ENCODE measurements around the gene DHX38.

Gene DHX38

GRCh38 chr16:72084445-72084844 lies 9.2 kb upstream of the DHX38 start:
- Histone ChIP-seq H3K36me3 (ENCODE audit: insufficient read depth, low read length) (peaks cover 41% of the 10 kb centered on the region), H3K4me3 (ENCODE audit: low read length) (no peak overlapping the region), H3K27ac (ENCODE audit: low read depth, low read length) (no peak overlapping the region), H3K27me3 (ENCODE audit: insufficient read depth, low read length) (no peaks in the 10 kb centered on the region), H3K4me1 (ENCODE audit: insufficient read depth, low read length) (no peaks in the 10 kb centered on the region), H3K9me3 (ENCODE audit: insufficient read depth, low read depth, low read length) (peaks cover 11% of the 10 kb centered on the region), H3K9ac (ENCODE audit: low read depth, low read length) (no peak overlapping the region)
- 97% methylated on average over 10 of the region's 10 CpGs for WGBS

GRCh38 chr16:72085002-72085401 lies 8.6 kb upstream of the DHX38 start:
- WGBS = 96% methylated on average over 2 of the region's 2 CpGs
- Histone ChIP-seq H3K27me3 (ENCODE audit: insufficient read depth, low read length) (no peaks in the 10 kb centered on the region), H3K4me3 (ENCODE audit: low read length) (no peak overlapping the region), H3K27ac (ENCODE audit: low read depth, low read length) (no peak overlapping the region), H3K36me3 (ENCODE audit: insufficient read depth, low read length) (peaks cover 47% of the 10 kb centered on the region), H3K9me3 (ENCODE audit: insufficient read depth, low read depth, low read length) (peaks cover 11% of the 10 kb centered on the region), H3K9ac (ENCODE audit: low read depth, low read length) (no peak overlapping the region), H3K4me1 (ENCODE audit: insufficient read depth, low read length) (no peaks in the 10 kb centered on the region)

DNA sequence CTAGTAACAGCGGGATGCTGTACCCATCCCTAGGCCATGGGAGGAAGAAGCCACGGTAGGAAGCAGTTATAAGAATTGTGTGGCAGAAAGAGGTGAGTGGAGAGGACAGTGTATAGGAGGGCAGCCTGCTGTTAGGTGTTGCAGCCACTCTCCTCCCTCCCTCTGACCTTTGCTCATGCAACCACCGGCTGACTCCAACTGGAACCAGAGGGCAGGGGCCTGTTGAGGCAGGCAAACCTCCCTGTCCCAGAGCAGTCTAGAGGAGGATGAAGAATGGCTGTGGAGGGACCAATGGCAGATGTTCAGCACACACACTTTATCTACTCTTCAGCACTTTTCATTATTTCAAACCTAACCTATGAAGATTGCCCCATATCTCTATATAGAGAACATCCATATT lies 2.4 kb upstream of the DHX38 start:
- Histone ChIP-seq H3K4me3 (ENCODE audit: low read length) (no peak overlapping the region), H3K4me1 (ENCODE audit: insufficient read depth, low read length) (peaks cover 9% of the 10 kb centered on the region; the same call in 1 of the 2 replicates), H3K27ac (ENCODE audit: low read depth, low read length) (no peak overlapping the region), H3K36me3 (ENCODE audit: insufficient read depth, low read length) (peaks cover 44% of the 10 kb centered on the region), H3K27me3 (ENCODE audit: insufficient read depth, low read length) (no peaks in the 10 kb centered on the region), H3K9ac (ENCODE audit: low read depth, low read length) (no peak overlapping the region; the same call in 1 of the 2 replicates), H3K9me3 (ENCODE audit: insufficient read depth, low read depth, low read length) (no peaks in the 10 kb centered on the region)
- 81% methylated on average over 3 of the region's 3 CpGs for WGBS

DNA sequence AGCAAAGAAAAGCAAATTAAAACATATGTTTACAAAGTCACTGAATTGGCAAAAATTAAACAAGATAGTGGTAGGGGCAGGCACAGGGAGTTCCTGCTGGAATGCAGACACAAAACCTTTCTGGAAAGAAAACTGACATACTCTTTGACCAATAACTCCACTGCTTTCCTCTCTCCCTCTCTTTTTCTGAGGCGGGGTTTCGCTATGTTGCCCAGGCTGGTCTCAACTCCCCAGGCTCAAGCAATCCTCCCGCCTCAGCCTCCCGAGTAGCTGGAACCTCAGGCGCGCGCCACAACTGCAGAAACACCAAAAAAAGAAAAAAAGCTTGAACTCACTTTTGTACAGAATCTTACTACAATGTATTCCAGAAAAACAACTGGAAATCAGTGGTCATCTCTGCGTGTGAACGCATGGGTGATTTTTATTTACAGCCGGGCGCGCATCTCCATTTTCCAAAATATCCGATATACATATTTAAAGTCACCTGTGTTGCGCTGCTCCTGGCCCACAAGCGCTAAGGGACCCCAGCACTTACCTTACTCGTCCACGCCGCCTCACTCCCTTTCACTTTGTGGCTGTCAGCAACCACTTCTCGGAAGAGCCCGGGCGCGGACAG lies 707 bp upstream of the DHX38 start:
- Histone ChIP-seq H3K9me3 (ENCODE audit: insufficient read depth, low read depth, low read length) (no peaks in the 10 kb centered on the region), H3K4me3 (ENCODE audit: low read length) (peak overlapping the region; percentile 89), H3K4me1 (ENCODE audit: insufficient read depth, low read length) (peaks cover 9% of the 10 kb centered on the region; the same call in 1 of the 2 replicates), H3K27me3 (ENCODE audit: insufficient read depth, low read length) (no peaks in the 10 kb centered on the region), H3K9ac (ENCODE audit: low read depth, low read length) (peak overlapping the region; percentile 62), H3K36me3 (ENCODE audit: insufficient read depth, low read length) (peaks cover 48% of the 10 kb centered on the region), H3K27ac (ENCODE audit: low read depth, low read length) (peak overlapping the region; percentile 51; the same call in 1 of the 2 replicates)
- 1% methylated on average over 22 of the region's 22 CpGs for WGBS

DNA sequence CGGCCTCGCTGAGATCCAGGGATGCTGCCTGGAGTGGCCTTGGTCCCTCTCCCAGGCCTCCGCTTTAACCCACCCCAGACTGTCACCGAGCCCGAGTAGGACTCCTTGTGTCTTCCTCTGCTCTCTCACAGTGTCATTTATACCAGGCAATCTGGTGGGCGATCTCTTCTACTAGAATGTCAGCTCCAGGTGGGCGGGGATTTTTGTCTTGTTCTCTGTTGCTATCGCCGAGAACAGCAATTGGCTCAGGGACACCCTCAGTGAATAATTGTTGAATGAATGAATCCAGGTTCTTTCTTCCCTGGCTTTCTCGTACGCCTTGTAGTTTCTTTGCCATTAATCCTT lies 591 bp downstream of the DHX38 start:
- no peaks in the 10 kb centered on the region for H3K27me3 ChIP-seq (ENCODE audit: insufficient read depth, low read length)
- 5% methylated on average over 11 of the region's 11 CpGs for WGBS
- H3K9me3 ChIP-seq (ENCODE audit: insufficient read depth, low read depth, low read length) = no peaks in the 10 kb centered on the region
- H3K9ac ChIP-seq (ENCODE audit: low read depth, low read length) = peak overlapping the region; percentile 89
- peak overlapping the region; percentile 91 for H3K27ac ChIP-seq (ENCODE audit: low read depth, low read length)
- H3K4me1 ChIP-seq (ENCODE audit: insufficient read depth, low read length) = peaks cover 9% of the 10 kb centered on the region; the same call in 1 of the 2 replicates
- peak overlapping the region; percentile 89 for H3K4me3 ChIP-seq (ENCODE audit: low read length)
- H3K36me3 ChIP-seq (ENCODE audit: insufficient read depth, low read length) = peaks cover 47% of the 10 kb centered on the region

GRCh38 chr16:72098936-72099335 lies 5.3 kb downstream of the DHX38 start:
- Histone ChIP-seq H3K9me3 (ENCODE audit: insufficient read depth, low read depth, low read length) (no peaks in the 10 kb centered on the region), H3K4me3 (ENCODE audit: low read length) (no peak overlapping the region), H3K27ac (ENCODE audit: low read depth, low read length) (no peak overlapping the region), H3K27me3 (ENCODE audit: insufficient read depth, low read length) (no peaks in the 10 kb centered on the region), H3K9ac (ENCODE audit: low read depth, low read length) (no peak overlapping the region), H3K36me3 (ENCODE audit: insufficient read depth, low read length) (peaks cover 79% of the 10 kb centered on the region), H3K4me1 (ENCODE audit: insufficient read depth, low read length) (peaks cover 5% of the 10 kb centered on the region; the same call in 1 of the 2 replicates)
- WGBS = 90% methylated on average over 15 of the region's 15 CpGs

DNA sequence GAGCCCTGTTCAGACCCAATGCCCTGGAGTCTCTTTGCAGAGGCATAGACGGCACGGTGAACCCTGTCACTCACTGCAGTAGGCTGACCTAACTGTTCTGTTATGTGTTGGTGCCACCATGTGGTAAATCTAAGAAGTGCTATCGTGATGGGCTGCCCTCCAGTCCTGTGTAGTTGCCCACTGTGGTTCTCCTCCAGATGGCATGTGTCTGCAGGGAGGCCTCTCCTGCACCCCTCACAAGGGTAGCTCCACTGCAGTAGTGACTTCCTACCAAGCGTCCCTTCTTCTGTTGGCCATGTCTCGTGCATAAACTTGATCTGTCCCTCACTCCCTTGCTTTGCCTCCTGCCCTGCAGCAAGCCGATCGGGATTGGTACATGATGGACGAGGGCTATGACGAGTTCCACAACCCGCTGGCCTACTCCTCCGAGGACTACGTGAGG lies 5.8 kb downstream of the DHX38 start:
- Histone ChIP-seq H3K4me1 (ENCODE audit: insufficient read depth, low read length) (peaks cover 4% of the 10 kb centered on the region; the same call in 1 of the 2 replicates), H3K9ac (ENCODE audit: low read depth, low read length) (no peak overlapping the region), H3K27me3 (ENCODE audit: insufficient read depth, low read length) (no peaks in the 10 kb centered on the region), H3K4me3 (ENCODE audit: low read length) (no peak overlapping the region), H3K36me3 (ENCODE audit: insufficient read depth, low read length) (peaks cover 83% of the 10 kb centered on the region), H3K9me3 (ENCODE audit: insufficient read depth, low read depth, low read length) (no peaks in the 10 kb centered on the region), H3K27ac (ENCODE audit: low read depth, low read length) (no peak overlapping the region)
- 83% methylated on average over 12 of the region's 12 CpGs for whole genome bisulfite sequencing

DNA sequence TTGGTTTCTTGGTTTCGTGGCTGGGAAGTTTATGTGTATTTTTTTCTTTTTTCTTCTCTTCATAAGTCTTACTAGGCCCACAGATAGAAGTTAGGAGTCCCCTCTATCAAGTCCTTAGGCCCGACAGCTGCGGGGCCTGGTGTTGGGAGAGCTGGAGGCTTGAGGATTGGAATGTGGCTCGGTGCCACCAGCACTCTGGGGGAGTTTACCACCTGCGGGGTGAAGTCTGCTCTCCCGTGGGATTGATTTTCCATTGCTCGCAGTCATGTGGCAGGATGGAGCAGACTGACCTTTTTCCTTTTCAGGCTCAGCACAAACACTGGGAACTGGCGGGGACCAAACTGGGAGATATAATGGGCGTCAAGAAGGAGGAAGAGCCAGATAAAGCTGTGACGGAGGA lies 7.5 kb downstream of the DHX38 start:
- whole genome bisulfite sequencing = 89% methylated on average over 9 of the region's 10 CpGs
- peaks cover 98% of the 10 kb centered on the region for H3K36me3 ChIP-seq (ENCODE audit: insufficient read depth, low read length)
- no peak overlapping the region for H3K27ac ChIP-seq (ENCODE audit: low read depth, low read length)
- H3K4me1 ChIP-seq (ENCODE audit: insufficient read depth, low read length) = no peaks in the 10 kb centered on the region
- H3K9ac ChIP-seq (ENCODE audit: low read depth, low read length) = no peak overlapping the region
- H3K9me3 ChIP-seq (ENCODE audit: insufficient read depth, low read depth, low read length) = no peaks in the 10 kb centered on the region
- no peak overlapping the region for H3K4me3 ChIP-seq (ENCODE audit: low read length)
- no peaks in the 10 kb centered on the region for H3K27me3 ChIP-seq (ENCODE audit: insufficient read depth, low read length)

DNA sequence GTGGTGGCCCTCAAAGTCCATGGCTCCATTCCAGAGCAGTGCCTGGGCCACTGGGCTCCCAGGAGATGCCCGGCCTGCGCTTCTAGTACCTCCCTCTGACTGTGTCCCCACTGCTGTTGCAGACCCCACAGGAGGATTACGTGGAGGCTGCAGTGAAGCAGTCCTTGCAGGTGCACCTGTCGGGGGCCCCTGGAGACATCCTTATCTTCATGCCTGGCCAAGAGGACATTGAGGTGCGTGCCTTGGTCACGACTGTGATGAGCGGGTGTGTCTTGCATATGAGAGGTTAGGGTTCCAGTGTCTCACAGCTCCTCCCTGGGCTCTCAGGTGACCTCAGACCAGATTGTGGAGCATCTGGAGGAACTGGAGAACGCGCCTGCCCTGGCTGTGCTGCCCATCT lies 11.3 kb downstream of the DHX38 start:
- no peak overlapping the region for H3K27ac ChIP-seq (ENCODE audit: low read depth, low read length)
- peaks cover 100% of the 10 kb centered on the region for H3K36me3 ChIP-seq (ENCODE audit: insufficient read depth, low read length)
- WGBS = 98% methylated on average over 9 of the region's 9 CpGs
- H3K4me3 ChIP-seq (ENCODE audit: low read length) = no peak overlapping the region
- no peaks in the 10 kb centered on the region for H3K27me3 ChIP-seq (ENCODE audit: insufficient read depth, low read length)
- no peaks in the 10 kb centered on the region for H3K9me3 ChIP-seq (ENCODE audit: insufficient read depth, low read depth, low read length)
- no peak overlapping the region for H3K9ac ChIP-seq (ENCODE audit: low read depth, low read length)
- no peaks in the 10 kb centered on the region for H3K4me1 ChIP-seq (ENCODE audit: insufficient read depth, low read length)

GRCh38 chr16:72105978-72106377 lies 12.3 kb downstream of the DHX38 start:
- Histone ChIP-seq H3K9ac (ENCODE audit: low read depth, low read length) (no peak overlapping the region), H3K36me3 (ENCODE audit: insufficient read depth, low read length) (peaks cover 100% of the 10 kb centered on the region), H3K4me3 (ENCODE audit: low read length) (no peak overlapping the region), H3K4me1 (ENCODE audit: insufficient read depth, low read length) (no peaks in the 10 kb centered on the region), H3K9me3 (ENCODE audit: insufficient read depth, low read depth, low read length) (no peaks in the 10 kb centered on the region), H3K27ac (ENCODE audit: low read depth, low read length) (no peak overlapping the region), H3K27me3 (ENCODE audit: insufficient read depth, low read length) (no peaks in the 10 kb centered on the region)
- WGBS = 97% methylated on average over 12 of the region's 12 CpGs

- Histone ChIP-seq H3K27ac (ENCODE audit: low read depth, low read length) (no peak overlapping the region), H3K27me3 (ENCODE audit: insufficient read depth, low read length) (no peaks in the 10 kb centered on the region), H3K4me3 (ENCODE audit: low read length) (no peak overlapping the region), H3K9me3 (ENCODE audit: insufficient read depth, low read depth, low read length) (no peaks in the 10 kb centered on the region), H3K4me1 (ENCODE audit: insufficient read depth, low read length) (no peaks in the 10 kb centered on the region), H3K9ac (ENCODE audit: low read depth, low read length) (no peak overlapping the region), H3K36me3 (ENCODE audit: insufficient read depth, low read length) (peaks cover 100% of the 10 kb centered on the region)
- 95% methylated on average over 17 of the region's 17 CpGs for WGBS
Observed at GRCh38 chr16:72107371-72107770, 13.7 kb downstream of the DHX38 start.

Data from HUES64 (cell line).